HG03469 (cell line): ENCODE measurements around the gene POLR3A.

Experiments
- ATAC-seq: cut with Tn5 transposase; IDR thresholded peaks from one replicate; pipeline ENCODE4 v1.9.1; 2021; ENCODE audit warnings: mild to moderate bottlenecking, moderate library complexity, moderate number of reproducible peaks; ENCODE audit not compliant: unreplicated experiment

The POLR3A gene

GRCh38 chr10:78047314-78047891 is 18.1 kb upstream of the POLR3A start:
- ATAC-seq, result peak; percentile 42

GRCh38 chr10:78046711-78047269 is 17.5 kb upstream of the POLR3A start:
- no peak for ATAC-seq

DNA sequence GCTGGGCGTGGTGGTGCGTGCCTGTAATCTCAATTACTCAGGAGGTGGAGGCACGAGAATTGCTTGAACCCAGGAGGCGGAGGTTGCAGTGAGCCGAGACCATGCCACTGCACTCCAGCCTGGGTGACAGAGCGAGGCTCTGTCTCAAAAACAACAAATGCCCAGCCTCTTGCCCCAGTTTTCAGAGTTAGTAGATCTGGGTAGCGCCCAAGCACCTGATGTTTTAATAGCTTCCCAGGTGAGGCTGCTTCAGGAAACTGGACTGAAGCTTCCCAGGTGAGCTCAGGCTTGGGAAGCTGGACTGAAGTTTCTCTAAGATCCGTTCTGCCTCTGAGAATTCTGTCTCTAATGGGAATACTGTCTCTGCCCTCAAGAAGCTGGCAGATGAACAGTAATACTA is 16.5 kb upstream of the POLR3A start:
- ATAC-seq, result no peak

- peak; percentile 43 for ATAC-seq
Measured at GRCh38 chr10:78045237-78045636, 15.9 kb upstream of the POLR3A start.

DNA sequence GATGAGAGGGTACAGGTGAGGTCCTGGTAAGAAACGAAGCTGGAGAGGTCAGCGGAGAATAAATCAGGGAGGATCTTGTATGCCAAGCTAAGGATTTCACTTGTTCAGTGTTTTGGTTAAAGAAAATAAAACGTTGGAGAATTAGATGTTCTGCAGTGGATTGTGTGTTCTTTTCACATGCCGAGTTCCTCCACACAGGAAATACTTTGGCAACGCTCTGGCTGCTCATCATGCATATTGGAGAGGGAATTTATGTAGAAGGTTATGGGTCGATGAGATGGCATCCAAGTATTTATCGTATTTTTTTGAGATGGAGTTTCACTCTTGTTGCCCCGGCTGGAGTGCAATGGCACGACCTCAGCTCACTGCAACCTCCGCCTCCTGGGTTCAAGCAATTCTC is 15.4 kb upstream of the POLR3A start:
- ATAC-seq, result no peak

DNA sequence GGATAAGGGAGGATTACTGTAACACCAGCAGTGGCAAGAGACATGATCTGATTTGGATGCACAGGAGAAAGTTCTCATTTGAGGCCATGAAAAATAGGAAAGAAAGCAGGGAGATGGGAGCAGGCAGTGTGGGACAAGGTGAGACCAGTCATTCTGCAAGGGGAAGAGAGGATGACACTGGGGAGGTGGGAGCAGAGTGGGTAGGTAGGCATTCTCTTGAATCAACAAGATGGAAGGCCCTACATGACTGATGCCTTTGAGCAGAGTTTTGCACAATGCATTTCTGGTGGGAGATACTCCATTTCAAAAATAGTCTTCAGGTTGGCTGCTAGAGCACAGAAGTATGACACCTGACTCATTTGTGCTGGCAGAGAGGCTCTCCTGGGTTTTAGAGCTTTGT is 14.9 kb upstream of the POLR3A start:
- ATAC-seq, result no peak

- ATAC-seq, result no peak
Measured at GRCh38 chr10:78042752-78043104, 13.4 kb upstream of the POLR3A start.

DNA sequence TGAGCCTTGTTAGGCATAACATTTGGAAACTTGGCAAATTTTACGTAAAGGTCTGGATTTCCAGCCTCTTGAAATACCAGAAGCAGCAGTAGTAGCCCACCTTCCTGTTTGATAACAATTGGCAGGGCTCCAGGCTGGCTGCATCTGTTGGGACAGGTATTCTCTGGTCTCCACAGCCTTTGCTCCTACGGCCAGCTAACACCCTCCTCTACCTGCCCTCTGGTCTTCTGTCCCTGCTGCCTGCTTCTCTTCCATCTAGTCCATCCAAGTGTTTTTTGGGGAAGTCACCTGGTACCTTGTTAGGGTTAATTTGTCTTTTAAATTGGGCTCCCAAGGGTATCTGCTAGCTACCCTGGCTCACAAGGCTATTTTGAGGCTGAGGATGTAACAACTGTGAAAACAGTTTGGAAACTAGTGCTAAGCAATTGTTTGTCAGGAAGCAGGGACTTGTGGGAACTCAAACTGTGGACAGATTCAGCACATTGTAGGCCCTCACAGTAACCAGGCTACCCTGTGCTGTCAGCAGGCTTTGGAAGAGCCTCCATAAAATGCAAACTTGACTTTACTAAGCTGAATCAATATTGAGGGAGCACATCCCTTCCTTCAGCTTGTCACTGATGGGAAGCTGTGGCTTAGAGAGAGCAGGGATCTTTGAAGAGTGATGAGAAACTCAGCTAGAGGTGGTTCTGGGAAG is 12.9 kb upstream of the POLR3A start:
- no peak for ATAC-seq

GRCh38 chr10:78041170-78042057 is 12.1 kb upstream of the POLR3A start:
- ATAC-seq, result no peak

DNA sequence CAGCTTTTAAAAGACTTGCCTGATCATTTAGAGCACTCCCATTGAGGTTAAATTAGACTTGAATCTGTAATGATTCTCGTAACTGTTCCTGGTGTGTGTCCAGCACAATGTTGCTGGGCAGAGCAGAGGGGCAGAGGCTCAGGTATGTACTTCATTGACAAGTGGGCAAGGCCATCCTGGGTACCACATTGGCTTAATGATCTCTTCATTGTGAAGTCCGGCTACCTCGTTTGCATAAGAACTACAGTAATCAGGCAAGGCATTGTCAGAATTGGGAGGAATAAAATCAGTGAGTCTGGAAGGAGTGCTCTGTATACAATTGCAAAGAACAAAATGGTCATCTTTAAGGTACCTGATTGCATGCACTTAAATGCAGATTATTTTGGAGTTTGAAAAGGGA is 10.4 kb upstream of the POLR3A start:
- ATAC-seq, result no peak

GRCh38 chr10:78038791-78039547 is 9.7 kb upstream of the POLR3A start:
- no peak for ATAC-seq

DNA sequence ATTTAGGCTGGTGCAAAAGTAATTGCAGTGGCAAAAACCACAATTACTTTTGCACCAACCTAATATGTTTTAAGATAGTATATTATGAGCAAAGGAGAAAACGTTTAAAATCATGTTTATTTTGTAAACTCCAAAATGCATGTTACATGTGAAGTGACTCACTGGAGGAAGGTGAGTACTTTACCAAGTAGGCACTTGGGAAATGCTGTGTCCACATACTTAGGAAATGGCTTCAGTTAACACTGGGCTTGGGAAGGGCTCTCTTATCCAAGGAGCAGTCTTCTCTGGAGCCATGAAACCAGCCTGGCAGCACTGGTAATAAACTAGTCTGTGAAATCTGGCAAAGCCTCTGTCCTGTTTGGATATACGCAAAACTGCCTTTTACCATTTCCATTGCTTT is 8.8 kb upstream of the POLR3A start:
- no peak for ATAC-seq

DNA sequence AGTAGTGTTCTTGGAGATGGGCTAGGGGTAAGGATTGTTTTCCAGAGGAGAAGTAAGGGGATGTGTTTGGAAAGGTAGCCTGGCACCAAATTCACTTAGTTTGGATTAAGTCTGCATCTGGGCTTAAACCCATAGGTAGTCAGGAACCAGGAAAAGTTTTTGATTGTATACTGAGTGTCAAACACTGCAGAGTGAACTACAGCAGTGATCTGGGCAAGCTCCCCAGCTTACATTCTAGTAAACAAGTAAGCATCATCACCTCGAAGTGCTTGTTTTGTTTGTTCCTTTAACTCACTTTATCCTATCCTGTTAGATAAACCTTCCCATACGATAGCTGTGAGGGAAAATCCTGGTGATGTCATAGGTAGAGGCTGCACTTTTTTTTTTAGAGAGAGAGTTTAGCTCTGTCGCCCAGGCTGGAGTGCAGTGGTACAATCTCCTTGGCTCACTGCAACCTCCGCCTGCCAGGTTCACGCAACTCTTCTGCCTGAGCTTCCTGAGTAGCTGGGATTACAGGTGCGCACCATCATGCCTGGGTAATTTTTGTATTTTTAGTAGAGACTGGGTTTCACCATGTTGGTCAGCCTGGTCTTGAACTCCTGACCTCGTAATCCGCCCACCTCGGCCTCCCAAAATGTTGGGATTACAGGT is 6.7 kb upstream of the POLR3A start:
- no peak for ATAC-seq

- no peak for ATAC-seq
Measured at GRCh38 chr10:78035437-78035836, 6.1 kb upstream of the POLR3A start.

- no peak for ATAC-seq
Measured at GRCh38 chr10:78035025-78035424, 5.7 kb upstream of the POLR3A start.

DNA sequence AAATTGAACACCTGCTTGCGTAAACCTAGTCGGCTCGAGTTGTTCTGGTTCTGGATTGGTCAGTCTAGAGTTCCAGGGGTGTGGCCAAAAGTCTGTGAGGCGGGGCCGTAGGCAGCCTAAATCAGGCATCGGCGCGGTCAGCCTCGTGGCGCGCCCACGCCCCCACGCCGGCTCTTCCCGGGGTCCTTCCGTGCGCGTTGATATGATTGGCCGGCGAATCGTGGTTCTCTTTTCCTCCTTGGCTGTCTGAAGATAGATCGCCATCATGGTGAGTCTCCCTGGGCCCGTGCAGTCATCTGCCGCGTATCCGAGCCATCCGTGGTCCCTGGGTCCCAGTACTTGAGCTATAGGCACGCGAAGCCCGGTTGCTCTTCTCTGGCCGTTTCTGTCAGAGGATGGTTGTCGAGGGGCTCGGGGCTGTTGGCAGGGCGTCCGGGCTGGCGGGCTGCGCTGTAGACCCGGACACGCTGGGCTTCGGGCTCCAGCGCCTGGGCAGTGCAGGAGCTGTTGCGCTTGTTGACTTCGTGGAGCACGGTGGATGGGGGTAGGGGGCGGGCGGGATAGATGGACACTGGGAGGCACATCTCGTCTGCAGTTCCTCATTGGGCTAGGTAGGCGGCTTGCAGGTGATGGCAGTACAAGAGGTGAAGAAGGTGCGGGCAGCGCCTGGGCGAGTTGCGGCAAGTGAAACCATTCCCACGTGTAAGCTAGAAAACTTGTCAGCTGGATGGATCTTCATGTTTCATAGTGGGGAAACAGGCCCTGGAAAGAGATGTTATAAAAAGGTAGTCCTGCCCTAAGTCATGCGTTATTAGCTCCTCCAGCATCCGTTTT is 4.5 kb upstream of the POLR3A start, which contains the start of gene RPS24:
TSS of gene RPS24 (plus strand) at position 227 of the 834 bp plus-strand sequence. CDS start at position 266, 39 bp downstream.
- ATAC-seq, result peak; percentile 72

DNA sequence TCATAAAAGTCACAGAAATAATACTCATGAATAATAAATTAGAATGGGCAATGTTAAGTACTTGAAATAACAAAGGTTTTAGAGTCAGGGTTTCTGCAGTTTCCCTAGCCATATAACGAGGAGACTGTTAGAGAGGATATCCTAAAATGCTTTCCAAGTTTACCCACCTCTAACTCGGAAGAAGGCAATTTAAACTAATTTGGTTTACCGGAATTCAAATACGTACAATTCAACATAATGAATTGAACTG is 4.0 kb upstream of the POLR3A start:
- no peak for ATAC-seq

DNA sequence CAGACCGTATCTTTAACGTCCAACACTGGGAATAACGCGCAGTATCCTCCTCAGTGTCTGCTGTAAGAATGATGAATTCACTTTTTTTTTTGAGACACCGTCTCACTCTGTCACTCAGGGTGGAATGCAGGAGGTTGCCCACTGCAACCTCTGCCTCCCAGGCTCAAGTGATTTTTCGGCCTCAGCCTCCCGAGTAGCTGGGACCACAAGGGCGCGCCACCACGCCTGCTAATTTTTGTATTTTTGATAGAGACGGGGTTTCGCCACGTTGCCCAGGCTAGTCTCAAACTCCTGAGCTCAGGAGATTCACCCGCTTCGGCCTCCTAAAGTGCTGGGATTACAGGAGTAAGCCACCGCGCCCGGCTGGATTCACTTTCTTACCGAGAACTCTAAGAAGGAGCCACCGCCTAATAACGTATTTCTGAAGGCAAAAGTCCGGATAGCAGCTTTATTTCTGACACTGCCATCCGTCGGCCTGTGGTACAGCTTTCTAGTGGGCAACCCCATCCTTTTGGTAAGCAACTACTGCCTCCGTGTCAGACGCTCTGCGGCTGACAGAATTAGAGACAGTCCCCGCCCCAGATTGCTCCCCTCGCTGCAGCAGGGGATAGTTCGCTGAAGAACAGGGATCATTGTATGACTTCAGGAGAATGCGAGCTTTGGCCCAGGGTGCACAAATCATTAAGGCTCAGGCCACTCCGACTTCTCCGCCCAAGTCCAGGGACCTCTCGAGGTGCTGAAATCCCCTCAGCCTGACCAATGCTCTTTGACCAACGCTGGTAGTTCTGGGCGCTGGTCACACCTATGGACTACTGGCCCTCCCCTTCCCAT is 662 bp downstream of the POLR3A start:
- no peak for ATAC-seq
